ENCODE measurements around the gene AP3B1. TPM values are rescaled to one million over a fixed set of nuclear protein-coding genes. Genes with fewer than 3 reads are reported as not detected.

The AP3B1 gene
- total and polyA plus RNA-seq, 2 of the 8 experiments (the other 6 are each of a cell fraction or from before 2014, with no cell fraction given), result 45.8 to 48.3 TPM

GRCh38 chr5:78046006-78046405 lies 248.5 kb downstream of the AP3B1 start (continued):
- TF ChIP-seq CHD7 (IDR thresholded peaks at IDR 0.05; ENCODE audit: insufficient replicate concordance, low read length) (no peak), RAD21 (IDR thresholded peaks at IDR 0.05 in 1 of 2, conservative IDR thresholded peaks at IDR 0.05 in 1 of 2; ENCODE audit: low read depth in 2 of 2, low read length in 2 of 2) (peak in 1 of 2 experiments; percentile 17; a peak in 2 of 4 replicates), TAF1 (IDR thresholded peaks at IDR 0.05; ENCODE audit: low read depth, low read length) (no peak)

All from H1 (cell line).